ENCODE measurements around the gene FSTL4. TPM values are rescaled to one million over a fixed set of nuclear protein-coding genes. Genes with fewer than 3 reads are reported as not detected.

The FSTL4 gene
- total and polyA plus RNA-seq, 2 donors (not counting 1 experiment from before 2014, with no cell fraction given): 0.31 to 6.7 TPM

DNA sequence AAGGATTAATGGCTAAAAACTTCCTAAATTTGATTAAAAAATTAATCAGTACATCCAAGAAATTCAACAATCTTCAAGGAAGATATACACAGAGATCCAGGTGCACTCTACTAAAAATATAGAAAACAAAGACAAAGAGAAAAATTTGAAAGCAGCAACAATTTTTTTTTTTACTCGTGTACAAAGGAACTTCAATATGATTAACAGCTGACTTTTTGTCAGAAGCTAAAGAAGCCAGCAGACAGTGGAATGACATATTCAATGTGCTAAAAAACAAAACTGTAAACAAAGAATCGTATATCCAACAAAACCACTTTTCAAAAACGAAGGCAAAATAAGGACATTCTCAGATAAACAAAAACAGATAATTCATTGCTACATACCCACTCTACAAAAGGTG lies 234.6 kb downstream of the FSTL4 start:
- Histone ChIP-seq H3K9ac (ENCODE audit: low read length) (no peak overlapping the region), H3K27me3 (replicated peaks in 1 of 4; ENCODE audit: control extremely low read depth in 1 of 4, control insufficient read depth in 3 of 4, insufficient read depth in 4 of 4, low read length in 3 of 4) (peaks cover 0 to 9% (median 3%) of the 10 kb centered on the region in 4 experiments), H3K36me3 (replicated peaks in 1 of 2; ENCODE audit: control extremely low read depth in 1 of 2, control insufficient read depth in 1 of 2, extremely low read depth in 1 of 2, insufficient read depth in 2 of 2, low read length in 1 of 2) (no peaks in the 10 kb centered on the region), H3K4me1 (ENCODE audit: control insufficient read depth in 2 of 2, insufficient read depth in 2 of 2, low read length in 2 of 2) (no peaks in the 10 kb centered on the region), H3K9me3 (ENCODE audit: control extremely low read depth in 1 of 3, control insufficient read depth in 2 of 3, insufficient read depth in 1 of 3, low read length in 2 of 3) (peaks cover 2 to 22% (median 14%) of the 10 kb centered on the region in 3 donors), H3K79me2 (ENCODE audit: control insufficient read depth, insufficient read depth, low read length) (no peaks in the 10 kb centered on the region), H2AFZ (ENCODE audit: insufficient read depth, low read depth, low read length, poor library complexity, severe bottlenecking) (no peak overlapping the region), H4K20me1 (ENCODE audit: control insufficient read depth, insufficient read depth, low read length, poor library complexity, severe bottlenecking) (no peaks in the 10 kb centered on the region), H3K27ac (ENCODE audit: low read length in 2 of 2) (no peak overlapping the region), H3K4me3 (ENCODE audit: control extremely low read depth in 1 of 5, extremely low read depth in 1 of 5, insufficient read depth in 1 of 5, low read depth in 2 of 5, low read length in 4 of 5) (no peak overlapping the region), H3K4me2 (replicated peaks; ENCODE audit: low read depth, low read length, poor library complexity, severe bottlenecking) (no peak overlapping the region)
- ChIA-PET POLR2A (no interaction called here), CTCF (interaction anchor here (1.2 to 1.4 kb wide), 2 partner anchors 46 to 567 kb away, joined by 3 to 4 read pairs; no protein-coding TSS in a partner anchor)
- Mint-ChIP-seq H3K9me3 (ENCODE audit: insufficient read depth) (peaks cover 16% of the 10 kb centered on the region), H3K4me3 (no peak overlapping the region), H3K4me1 (no peaks in the 10 kb centered on the region), H3K27me3 (peaks cover 31% of the 10 kb centered on the region), H3K27ac (no peak overlapping the region)
- 100% methylated on average over 1 of the region's 3 CpGs for WGBS (ENCODE audit: insufficient coverage)
- ATAC-seq (ENCODE audit: low read depth) (no peak), DNase-seq (no peak)
- intact Hi-C loops (cut with micrococcal nuclease): no loop called here
- TF ChIP-seq EZH2 (IDR thresholded peaks at IDR 0.05; ENCODE audit: borderline replicate concordance, insufficient read depth, low read depth, low read length, poor library complexity, severe bottlenecking): no peak
- TF ChIP-seq, protein P1, sequence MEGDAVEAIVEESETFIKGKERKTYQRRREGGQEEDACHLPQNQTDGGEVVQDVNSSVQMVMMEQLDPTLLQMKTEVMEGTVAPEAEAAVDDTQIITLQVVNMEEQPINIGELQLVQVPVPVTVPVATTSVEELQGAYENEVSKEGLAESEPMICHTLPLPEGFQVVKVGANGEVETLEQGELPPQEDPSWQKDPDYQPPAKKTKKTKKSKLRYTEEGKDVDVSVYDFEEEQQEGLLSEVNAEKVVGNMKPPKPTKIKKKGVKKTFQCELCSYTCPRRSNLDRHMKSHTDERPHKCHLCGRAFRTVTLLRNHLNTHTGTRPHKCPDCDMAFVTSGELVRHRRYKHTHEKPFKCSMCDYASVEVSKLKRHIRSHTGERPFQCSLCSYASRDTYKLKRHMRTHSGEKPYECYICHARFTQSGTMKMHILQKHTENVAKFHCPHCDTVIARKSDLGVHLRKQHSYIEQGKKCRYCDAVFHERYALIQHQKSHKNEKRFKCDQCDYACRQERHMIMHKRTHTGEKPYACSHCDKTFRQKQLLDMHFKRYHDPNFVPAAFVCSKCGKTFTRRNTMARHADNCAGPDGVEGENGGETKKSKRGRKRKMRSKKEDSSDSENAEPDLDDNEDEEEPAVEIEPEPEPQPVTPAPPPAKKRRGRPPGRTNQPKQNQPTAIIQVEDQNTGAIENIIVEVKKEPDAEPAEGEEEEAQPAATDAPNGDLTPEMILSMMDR (IDR thresholded peaks at IDR 0.05): no peak

DNA sequence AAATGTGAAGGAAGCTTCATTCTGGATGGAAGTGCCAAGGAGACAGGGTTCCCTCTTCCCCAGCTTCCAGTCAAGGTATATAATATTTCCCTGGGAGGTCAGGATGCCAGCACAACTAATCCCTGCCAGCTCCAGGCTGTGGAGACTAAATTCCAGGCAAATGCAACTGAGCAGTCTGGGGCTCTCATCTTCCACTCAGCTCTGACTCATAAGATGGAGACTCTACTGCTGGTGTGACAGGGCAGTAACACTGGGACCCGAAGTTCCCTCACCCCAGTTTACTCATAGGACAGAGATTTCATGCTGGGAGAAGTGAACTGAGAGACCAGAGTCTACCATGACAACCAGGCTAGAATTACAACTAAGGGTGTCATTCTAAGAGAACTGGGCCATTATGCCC lies 235.4 kb downstream of the FSTL4 start:
- no peak for TF ChIP-seq EZH2 (IDR thresholded peaks at IDR 0.05; ENCODE audit: borderline replicate concordance, insufficient read depth, low read depth, low read length, poor library complexity, severe bottlenecking)
- TF ChIP-seq, protein P1 (IDR thresholded peaks at IDR 0.05): no peak
- no peak overlapping the region for H3K4me3 Mint-ChIP-seq
- no peak for DNase-seq
- peaks cover 16% of the 10 kb centered on the region for H3K9me3 Mint-ChIP-seq (ENCODE audit: insufficient read depth)
- no peak for ATAC-seq (ENCODE audit: low read depth)
- H3K4me1 ChIP-seq (ENCODE audit: control insufficient read depth in 2 of 2, insufficient read depth in 2 of 2, low read length in 2 of 2): no peaks in the 10 kb centered on the region
- no peaks in the 10 kb centered on the region for H3K79me2 ChIP-seq (ENCODE audit: control insufficient read depth, insufficient read depth, low read length)
- peaks cover 0 to 8% (median 3%) of the 10 kb centered on the region in 4 experiments for H3K27me3 ChIP-seq (replicated peaks in 1 of 4; ENCODE audit: control extremely low read depth in 1 of 4, control insufficient read depth in 3 of 4, insufficient read depth in 4 of 4, low read length in 3 of 4)
- H2AFZ ChIP-seq (ENCODE audit: insufficient read depth, low read depth, low read length, poor library complexity, severe bottlenecking): no peak overlapping the region
- no peak overlapping the region for H3K27ac Mint-ChIP-seq
- H3K36me3 ChIP-seq (replicated peaks in 1 of 2; ENCODE audit: control extremely low read depth in 1 of 2, control insufficient read depth in 1 of 2, extremely low read depth in 1 of 2, insufficient read depth in 2 of 2, low read length in 1 of 2): no peaks in the 10 kb centered on the region
- no peak overlapping the region for H3K4me2 ChIP-seq (replicated peaks; ENCODE audit: low read depth, low read length, poor library complexity, severe bottlenecking)
- H3K27ac ChIP-seq (ENCODE audit: low read length in 2 of 2): no peak overlapping the region
- H4K20me1 ChIP-seq (ENCODE audit: control insufficient read depth, insufficient read depth, low read length, poor library complexity, severe bottlenecking): no peaks in the 10 kb centered on the region
- peaks cover 28% of the 10 kb centered on the region for H3K27me3 Mint-ChIP-seq
- no peak overlapping the region for H3K9ac ChIP-seq (ENCODE audit: low read length)
- no peak overlapping the region for H3K4me3 ChIP-seq (ENCODE audit: control extremely low read depth in 1 of 5, extremely low read depth in 1 of 5, insufficient read depth in 1 of 5, low read depth in 2 of 5, low read length in 4 of 5)
- CTCF ChIA-PET: interaction anchor here (1.2 kb wide), 1 partner anchor 568 kb away, joined by 3 read pairs; no protein-coding TSS in a partner anchor
- no peaks in the 10 kb centered on the region for H3K4me1 Mint-ChIP-seq
- no CpG with 5 or more reads among the region's 1 CpG for whole genome bisulfite sequencing (ENCODE audit: insufficient coverage)
- POLR2A ChIA-PET: no interaction called here
- peaks cover 2 to 22% (median 14%) of the 10 kb centered on the region in 3 donors for H3K9me3 ChIP-seq (ENCODE audit: control extremely low read depth in 1 of 3, control insufficient read depth in 2 of 3, insufficient read depth in 1 of 3, low read length in 2 of 3)
- intact Hi-C loops (cut with micrococcal nuclease): no loop called here

All from B cell (primary cell).